Activated naive CD4-positive, alpha-beta T cell treated with anti-CD3 and anti-CD28 coated beads, Interleukin-2, amount 50 U/mL, for 16 hours (primary cell): Measurements from ENCODE around the gene CANX.
"Not testable (repeated sequence)": the region's sequence is repeated elsewhere in the genome, so short reads cannot be mapped to it uniquely, and the experiment has no call there.

ENCODE experiments used
- DNase-seq: peaks from one replicate; pipeline ENCODE4 v3.0.0-alpha.2; 2020

CANX gene

GRCh38 chr5:179699616-179700237, 960 bp downstream of the CANX start:
- DNase-seq, result peak; percentile 48

- DNase-seq, result no peak
Observed at GRCh38 chr5:179700401-179700918, 1.7 kb downstream of the CANX start.

- no peak for DNase-seq
Observed at GRCh38 chr5:179716286-179716685, 17.5 kb downstream of the CANX start.

GRCh38 chr5:179720222-179720621, 21.5 kb downstream of the CANX start:
- DNase-seq, result no peak

GRCh38 chr5:179724163-179724562, 25.4 kb downstream of the CANX start:
- no peak for DNase-seq

- DNase-seq, result no peak
Observed at GRCh38 chr5:179727106-179727505, 28.3 kb downstream of the CANX start.

- no peak for DNase-seq
Observed at GRCh38 chr5:179729303-179729702, 30.5 kb downstream of the CANX start.

GRCh38 chr5:179729727-179730126, 31.0 kb downstream of the CANX start:
- DNase-seq, result no peak

- DNase-seq, result no peak
Observed at GRCh38 chr5:179730356-179730755, 31.6 kb downstream of the CANX start.

- DNase-seq, result no peak
Observed at GRCh38 chr5:179730852-179731251, 32.1 kb downstream of the CANX start.

GRCh38 chr5:179731791-179732411, 33.1 kb downstream of the CANX start:
- DNase-seq, result peak; percentile 19

GRCh38 chr5:179732412-179732917, 33.7 kb downstream of the CANX start, which contains the start of gene MAML1:
Gene MAML1 (plus strand): TSS chr5:179732822. CDS start chr5:179733113, 291 bp downstream.
- DNase-seq, result peak; percentile 99

- DNase-seq, result peak; percentile 54
Observed at GRCh38 chr5:179732918-179733771, 34.4 kb downstream of the CANX start.

- no peak for DNase-seq
Observed at GRCh38 chr5:179733772-179734126, 35.0 kb downstream of the CANX start.

- no peak for DNase-seq
Observed at GRCh38 chr5:179734536-179735164, 35.9 kb downstream of the CANX start.

GRCh38 chr5:179738742-179739141, 40.0 kb downstream of the CANX start:
- DNase-seq, result no peak

GRCh38 chr5:179744106-179744505, 45.3 kb downstream of the CANX start:
- DNase-seq, result not testable (repeated sequence)

GRCh38 chr5:179746872-179747271, 48.1 kb downstream of the CANX start:
- DNase-seq, result no peak

- DNase-seq, result no peak
Observed at GRCh38 chr5:179747811-179748210, 49.0 kb downstream of the CANX start.

GRCh38 chr5:179749857-179750508, 51.2 kb downstream of the CANX start:
- DNase-seq, result no peak

GRCh38 chr5:179753971-179754370, 55.2 kb downstream of the CANX start:
- no peak for DNase-seq

- DNase-seq, result no peak
Observed at GRCh38 chr5:179755022-179755421, 56.3 kb downstream of the CANX start.
